ENCODE data around the gene RTN4R.

- TF ChIP-seq TAF1 (IDR thresholded peaks at IDR 0.05; ENCODE audit: borderline replicate concordance, insufficient read depth, low read length) (no peak), SIN3A (IDR thresholded peaks at IDR 0.05; ENCODE audit: borderline replicate concordance, insufficient read depth, low read length) (no peak), POLR2AphosphoS5 (IDR thresholded peaks at IDR 0.05; ENCODE audit: low read depth, low read length) (no peak), FOXP2 (optimal IDR thresholded peaks at IDR 0.05; ENCODE audit: borderline replicate concordance, extremely low read depth, extremely low read length, insufficient read depth) (no peak)
- TF ChIP-seq, protein P1, sequence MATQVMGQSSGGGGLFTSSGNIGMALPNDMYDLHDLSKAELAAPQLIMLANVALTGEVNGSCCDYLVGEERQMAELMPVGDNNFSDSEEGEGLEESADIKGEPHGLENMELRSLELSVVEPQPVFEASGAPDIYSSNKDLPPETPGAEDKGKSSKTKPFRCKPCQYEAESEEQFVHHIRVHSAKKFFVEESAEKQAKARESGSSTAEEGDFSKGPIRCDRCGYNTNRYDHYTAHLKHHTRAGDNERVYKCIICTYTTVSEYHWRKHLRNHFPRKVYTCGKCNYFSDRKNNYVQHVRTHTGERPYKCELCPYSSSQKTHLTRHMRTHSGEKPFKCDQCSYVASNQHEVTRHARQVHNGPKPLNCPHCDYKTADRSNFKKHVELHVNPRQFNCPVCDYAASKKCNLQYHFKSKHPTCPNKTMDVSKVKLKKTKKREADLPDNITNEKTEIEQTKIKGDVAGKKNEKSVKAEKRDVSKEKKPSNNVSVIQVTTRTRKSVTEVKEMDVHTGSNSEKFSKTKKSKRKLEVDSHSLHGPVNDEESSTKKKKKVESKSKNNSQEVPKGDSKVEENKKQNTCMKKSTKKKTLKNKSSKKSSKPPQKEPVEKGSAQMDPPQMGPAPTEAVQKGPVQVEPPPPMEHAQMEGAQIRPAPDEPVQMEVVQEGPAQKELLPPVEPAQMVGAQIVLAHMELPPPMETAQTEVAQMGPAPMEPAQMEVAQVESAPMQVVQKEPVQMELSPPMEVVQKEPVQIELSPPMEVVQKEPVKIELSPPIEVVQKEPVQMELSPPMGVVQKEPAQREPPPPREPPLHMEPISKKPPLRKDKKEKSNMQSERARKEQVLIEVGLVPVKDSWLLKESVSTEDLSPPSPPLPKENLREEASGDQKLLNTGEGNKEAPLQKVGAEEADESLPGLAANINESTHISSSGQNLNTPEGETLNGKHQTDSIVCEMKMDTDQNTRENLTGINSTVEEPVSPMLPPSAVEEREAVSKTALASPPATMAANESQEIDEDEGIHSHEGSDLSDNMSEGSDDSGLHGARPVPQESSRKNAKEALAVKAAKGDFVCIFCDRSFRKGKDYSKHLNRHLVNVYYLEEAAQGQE (IDR thresholded peaks at IDR 0.05; ENCODE audit: insufficient read depth in 1 of 2, low read depth in 2 of 2, low read length in 2 of 2): no peak
Measured at GRCh38 chr22:20244250-20244648, 23.9 kb downstream of the RTN4R start.

Data from PFSK-1 (cell line).